Sigmoid colon (tissue), 4 donors: ENCODE results near the gene JAG1.

ENCODE experiments used
- EP300 ChIP-seq, 4 donors: sonication (generic); formaldehyde crosslinking; IDR thresholded peaks; one replicate each; pipeline ENCODE4 v1.6.1; 2017; ENCODE audit warnings: antibody characterized with exemption in 4 of 4
- POLR2A ChIP-seq, 2 donors: fragments of 450-650 bp; IDR thresholded peaks; one replicate each; pipeline ENCODE4 v1.6.1; 2016; ENCODE audit warnings: antibody characterized with exemption in 2 of 2, mild to moderate bottlenecking in 2 of 2, moderate library complexity in 2 of 2
- POLR2AphosphoS5 ChIP-seq, 4 donors: sonication (generic); formaldehyde crosslinking; IDR thresholded peaks; one replicate each; pipeline ENCODE4 v1.6.1; 2017; ENCODE audit warnings: antibody characterized with exemption in 4 of 4
- TF ChIP-seq, protein P1 (sequence below), 4 experiments: fragments of 450-650 bp in 3 of 4; fragments of 200-600 bp in 1 of 4; IDR thresholded peaks; one replicate each; pipeline ENCODE4 v1.5.1; 2016 to 2019; ENCODE audit warnings: antibody characterized with exemption in 4 of 4, mild to moderate bottlenecking in 3 of 4, moderate library complexity in 2 of 4

DNA sequence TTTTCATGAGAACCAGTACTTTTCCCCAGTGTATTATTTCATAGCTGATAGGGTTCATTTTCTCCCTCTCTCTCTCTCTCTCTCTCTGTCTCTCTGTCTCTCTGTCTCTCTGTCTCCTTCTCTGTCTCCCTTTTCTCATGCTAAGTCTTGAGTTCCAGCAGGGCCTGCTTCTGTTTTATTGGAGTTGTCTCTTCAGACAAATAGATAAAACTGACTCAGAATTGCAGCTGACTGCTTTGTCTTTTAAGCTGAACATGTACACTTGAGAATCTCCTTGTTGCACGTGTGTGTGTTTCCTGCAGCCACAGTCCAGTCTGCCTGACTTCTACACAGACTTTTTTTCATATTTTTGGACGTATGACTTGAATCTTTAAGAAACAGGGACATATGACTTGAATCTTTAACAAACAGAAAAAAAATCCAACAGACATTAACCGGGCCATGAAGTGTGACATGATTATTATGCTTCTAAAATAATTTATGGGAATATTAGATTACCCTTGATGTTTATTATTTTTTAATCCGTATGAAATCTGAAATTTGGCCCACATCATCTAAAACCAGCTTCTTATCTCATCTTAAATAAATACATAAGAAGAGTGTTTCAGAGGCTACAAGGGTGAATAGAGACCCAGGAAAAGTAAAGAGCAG, 71.5 kb downstream of the JAG1 start:
- TF ChIP-seq, protein P1, sequence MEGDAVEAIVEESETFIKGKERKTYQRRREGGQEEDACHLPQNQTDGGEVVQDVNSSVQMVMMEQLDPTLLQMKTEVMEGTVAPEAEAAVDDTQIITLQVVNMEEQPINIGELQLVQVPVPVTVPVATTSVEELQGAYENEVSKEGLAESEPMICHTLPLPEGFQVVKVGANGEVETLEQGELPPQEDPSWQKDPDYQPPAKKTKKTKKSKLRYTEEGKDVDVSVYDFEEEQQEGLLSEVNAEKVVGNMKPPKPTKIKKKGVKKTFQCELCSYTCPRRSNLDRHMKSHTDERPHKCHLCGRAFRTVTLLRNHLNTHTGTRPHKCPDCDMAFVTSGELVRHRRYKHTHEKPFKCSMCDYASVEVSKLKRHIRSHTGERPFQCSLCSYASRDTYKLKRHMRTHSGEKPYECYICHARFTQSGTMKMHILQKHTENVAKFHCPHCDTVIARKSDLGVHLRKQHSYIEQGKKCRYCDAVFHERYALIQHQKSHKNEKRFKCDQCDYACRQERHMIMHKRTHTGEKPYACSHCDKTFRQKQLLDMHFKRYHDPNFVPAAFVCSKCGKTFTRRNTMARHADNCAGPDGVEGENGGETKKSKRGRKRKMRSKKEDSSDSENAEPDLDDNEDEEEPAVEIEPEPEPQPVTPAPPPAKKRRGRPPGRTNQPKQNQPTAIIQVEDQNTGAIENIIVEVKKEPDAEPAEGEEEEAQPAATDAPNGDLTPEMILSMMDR (IDR thresholded peaks at IDR 0.05) = no peak
- no peak for TF ChIP-seq POLR2AphosphoS5 (IDR thresholded peaks at IDR 0.05)
- TF ChIP-seq EP300 (IDR thresholded peaks at IDR 0.05) = no peak
- no peak for TF ChIP-seq POLR2A (IDR thresholded peaks at IDR 0.05)
